ENCODE results near the gene PLXND1.

The PLXND1 gene

GRCh38 chr3:129617381-129618185 lies 11.1 kb upstream of the PLXND1 start:
- H3K9ac ChIP-seq (ENCODE audit: low read depth, low read length): no peak overlapping the region
- H3K27ac ChIP-seq (ENCODE audit: low read length): no peak overlapping the region
- TF ChIP-seq CTCF (IDR thresholded peaks at IDR 0.05; ENCODE audit: borderline replicate concordance, extremely low read depth, low read length, poor library complexity, severe bottlenecking): no peak
- no peaks in the 10 kb centered on the region for H3K4me1 ChIP-seq (ENCODE audit: insufficient read depth, low read length)
- H3K79me2 ChIP-seq (ENCODE audit: insufficient read depth, low read length): no peaks in the 10 kb centered on the region
- H3K36me3 ChIP-seq (ENCODE audit: insufficient read depth, low read length): no peaks in the 10 kb centered on the region
- DNase-seq (no peak), ATAC-seq (ENCODE audit: insufficient read depth, low read depth) (no peak)
- no peaks in the 10 kb centered on the region for H3K9me3 ChIP-seq (ENCODE audit: insufficient read depth, low read length, severe bottlenecking)
- no peak overlapping the region for H2AFZ ChIP-seq (ENCODE audit: low read depth, low read length)
- no peaks in the 10 kb centered on the region for H4K20me1 ChIP-seq (ENCODE audit: insufficient read depth, low read length)
- no peak overlapping the region for H3K4me2 ChIP-seq (ENCODE audit: insufficient read depth, low read length)
- H3K4me3 ChIP-seq (ENCODE audit: low read depth in 1 of 2, low read length in 2 of 2): no peak overlapping the region
- no peaks in the 10 kb centered on the region for H3K27me3 ChIP-seq (ENCODE audit: insufficient read depth, low read length, poor library complexity)

GRCh38 chr3:129616713-129617112 lies 10.2 kb upstream of the PLXND1 start:
- Histone ChIP-seq H3K36me3 (ENCODE audit: insufficient read depth, low read length) (no peaks in the 10 kb centered on the region), H3K9ac (ENCODE audit: low read depth, low read length) (no peak overlapping the region), H3K27me3 (ENCODE audit: insufficient read depth, low read length, poor library complexity) (no peaks in the 10 kb centered on the region), H3K27ac (ENCODE audit: low read length) (no peak overlapping the region), H3K79me2 (ENCODE audit: insufficient read depth, low read length) (no peaks in the 10 kb centered on the region), H3K4me1 (ENCODE audit: insufficient read depth, low read length) (no peaks in the 10 kb centered on the region), H4K20me1 (ENCODE audit: insufficient read depth, low read length) (no peaks in the 10 kb centered on the region), H3K9me3 (ENCODE audit: insufficient read depth, low read length, severe bottlenecking) (no peaks in the 10 kb centered on the region), H3K4me3 (ENCODE audit: low read depth in 1 of 2, low read length in 2 of 2) (no peak overlapping the region), H2AFZ (ENCODE audit: low read depth, low read length) (no peak overlapping the region), H3K4me2 (ENCODE audit: insufficient read depth, low read length) (no peak overlapping the region)
- DNase-seq: no peak
- TF ChIP-seq CTCF (IDR thresholded peaks at IDR 0.05; ENCODE audit: borderline replicate concordance, extremely low read depth, low read length, poor library complexity, severe bottlenecking) (no peak), EZH2 (IDR thresholded peaks at IDR 0.05; ENCODE audit: borderline replicate concordance, low read depth, low read length, severe bottlenecking) (no peak)
- no peak for ATAC-seq (ENCODE audit: insufficient read depth, low read depth)

GRCh38 chr3:129616291-129616690 lies 9.8 kb upstream of the PLXND1 start:
- H4K20me1 ChIP-seq (ENCODE audit: insufficient read depth, low read length): no peaks in the 10 kb centered on the region
- H3K9me3 ChIP-seq (ENCODE audit: insufficient read depth, low read length, severe bottlenecking): no peaks in the 10 kb centered on the region
- no peak overlapping the region for H3K27ac ChIP-seq (ENCODE audit: low read length)
- no peaks in the 10 kb centered on the region for H3K27me3 ChIP-seq (ENCODE audit: insufficient read depth, low read length, poor library complexity)
- DNase-seq: no peak
- H3K4me3 ChIP-seq (ENCODE audit: low read depth in 1 of 2, low read length in 2 of 2): no peak overlapping the region
- H3K4me1 ChIP-seq (ENCODE audit: insufficient read depth, low read length): no peaks in the 10 kb centered on the region
- H3K79me2 ChIP-seq (ENCODE audit: insufficient read depth, low read length): no peaks in the 10 kb centered on the region
- no peak overlapping the region for H3K9ac ChIP-seq (ENCODE audit: low read depth, low read length)
- no peak overlapping the region for H3K4me2 ChIP-seq (ENCODE audit: insufficient read depth, low read length)
- TF ChIP-seq CTCF (IDR thresholded peaks at IDR 0.05; ENCODE audit: borderline replicate concordance, extremely low read depth, low read length, poor library complexity, severe bottlenecking): no peak
- no peak for TF ChIP-seq EZH2 (IDR thresholded peaks at IDR 0.05; ENCODE audit: borderline replicate concordance, low read depth, low read length, severe bottlenecking)
- H2AFZ ChIP-seq (ENCODE audit: low read depth, low read length): no peak overlapping the region
- H3K36me3 ChIP-seq (ENCODE audit: insufficient read depth, low read length): no peaks in the 10 kb centered on the region
- no peak for ATAC-seq (ENCODE audit: insufficient read depth, low read depth)
